NCI-H345 treated with DMSO at 0.1 percent for 48 hours (cell line): ENCODE data around the gene LIME1.

ENCODE experiments used
- DNase-seq: peaks from one replicate; lab custom pipeline; 2025; ENCODE audit not compliant: unreplicated experiment; lab: John Stamatoyannopoulos, UW

Gene LIME1

DNA sequence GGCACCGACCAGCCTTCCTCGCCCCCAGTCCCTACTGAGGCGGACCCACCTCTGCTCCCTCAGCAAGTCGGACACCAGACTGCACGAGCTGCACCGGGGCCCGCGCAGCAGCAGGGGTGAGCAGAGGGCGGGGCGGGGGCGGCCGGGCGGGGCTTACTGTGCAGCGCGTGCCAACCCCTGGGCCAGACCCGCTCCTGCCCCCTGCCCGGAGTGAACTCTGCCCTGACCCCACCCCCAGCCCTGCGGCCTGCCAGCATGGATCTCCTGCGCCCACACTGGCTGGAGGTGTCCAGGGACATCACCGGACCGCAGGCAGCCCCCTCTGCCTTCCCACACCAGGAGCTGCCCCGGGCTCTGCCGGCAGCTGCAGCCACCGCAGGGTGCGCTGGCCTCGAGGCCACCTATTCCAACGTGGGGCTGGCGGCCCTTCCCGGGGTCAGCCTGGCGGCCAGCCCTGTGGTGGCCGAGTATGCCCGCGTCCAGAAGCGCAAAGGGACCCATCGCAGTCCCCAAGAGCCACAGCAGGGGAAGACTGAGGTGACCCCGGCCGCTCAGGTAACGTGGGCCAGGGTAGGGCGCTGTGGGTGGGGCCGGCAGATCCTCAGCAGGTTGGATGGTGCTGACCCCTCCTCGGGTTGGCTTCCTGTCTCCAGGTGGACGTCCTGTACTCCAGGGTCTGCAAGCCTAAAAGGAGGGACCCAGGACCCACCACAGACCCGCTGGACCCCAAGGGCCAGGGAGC is 1.7 kb downstream of the LIME1 start:
- no peak for DNase-seq

DNA sequence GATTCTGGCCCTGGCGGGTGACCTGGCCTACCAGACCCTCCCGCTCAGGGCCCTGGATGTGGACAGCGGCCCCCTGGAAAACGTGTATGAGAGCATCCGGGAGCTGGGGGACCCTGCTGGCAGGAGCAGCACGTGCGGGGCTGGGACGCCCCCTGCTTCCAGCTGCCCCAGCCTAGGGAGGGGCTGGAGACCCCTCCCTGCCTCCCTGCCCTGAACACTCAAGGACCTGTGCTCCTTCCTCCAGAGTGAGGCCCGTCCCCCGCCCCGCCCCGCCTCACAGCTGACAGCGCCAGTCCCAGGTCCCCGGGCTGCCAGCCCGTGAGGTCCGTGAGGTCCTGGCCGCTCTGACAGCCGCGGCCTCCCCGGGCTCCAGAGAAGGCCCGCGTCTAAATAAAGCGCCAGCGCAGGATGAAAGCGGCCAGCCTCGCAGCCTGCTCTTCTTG is 2.2 kb downstream of the LIME1 start:
- DNase-seq, result no peak

- peak; percentile 35 for DNase-seq
Measured at GRCh38 chr20:63739130-63740069, 2.9 kb downstream of the LIME1 start, which contains the start of gene SLC2A4RG. SLC2A4RG (plus strand) TSS chr20:63739776; CDS start chr20:63739913, 137 bp downstream.

DNA sequence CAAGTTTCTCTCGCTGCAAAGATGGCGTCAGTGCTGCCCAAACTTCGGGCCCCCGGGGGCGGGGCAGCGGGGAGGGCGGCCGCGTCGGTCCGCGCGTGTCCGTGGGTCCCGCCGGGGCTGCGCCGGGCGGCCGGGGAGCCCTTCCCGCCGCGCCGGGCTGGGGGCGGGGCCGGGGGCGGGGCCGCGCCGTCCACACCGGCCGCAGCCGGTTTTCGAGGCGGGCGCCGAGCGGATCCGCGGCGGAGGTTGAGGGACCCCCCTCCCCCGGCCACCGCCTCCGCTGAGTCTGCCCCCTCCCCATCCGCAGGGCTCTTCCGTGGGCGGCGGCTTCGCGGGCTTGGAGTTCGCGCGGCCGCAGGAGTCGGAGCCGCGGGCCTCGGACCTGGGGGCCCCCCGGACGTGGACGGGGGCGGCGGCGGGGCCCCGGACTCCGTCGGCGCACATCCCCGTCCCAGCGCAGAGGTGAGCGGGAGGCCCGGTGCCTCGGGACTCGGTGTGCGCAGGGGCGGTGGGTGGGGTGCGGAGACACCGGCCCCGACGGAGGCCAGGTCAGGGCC is 3.7 kb downstream of the LIME1 start:
- no peak for DNase-seq

DNA sequence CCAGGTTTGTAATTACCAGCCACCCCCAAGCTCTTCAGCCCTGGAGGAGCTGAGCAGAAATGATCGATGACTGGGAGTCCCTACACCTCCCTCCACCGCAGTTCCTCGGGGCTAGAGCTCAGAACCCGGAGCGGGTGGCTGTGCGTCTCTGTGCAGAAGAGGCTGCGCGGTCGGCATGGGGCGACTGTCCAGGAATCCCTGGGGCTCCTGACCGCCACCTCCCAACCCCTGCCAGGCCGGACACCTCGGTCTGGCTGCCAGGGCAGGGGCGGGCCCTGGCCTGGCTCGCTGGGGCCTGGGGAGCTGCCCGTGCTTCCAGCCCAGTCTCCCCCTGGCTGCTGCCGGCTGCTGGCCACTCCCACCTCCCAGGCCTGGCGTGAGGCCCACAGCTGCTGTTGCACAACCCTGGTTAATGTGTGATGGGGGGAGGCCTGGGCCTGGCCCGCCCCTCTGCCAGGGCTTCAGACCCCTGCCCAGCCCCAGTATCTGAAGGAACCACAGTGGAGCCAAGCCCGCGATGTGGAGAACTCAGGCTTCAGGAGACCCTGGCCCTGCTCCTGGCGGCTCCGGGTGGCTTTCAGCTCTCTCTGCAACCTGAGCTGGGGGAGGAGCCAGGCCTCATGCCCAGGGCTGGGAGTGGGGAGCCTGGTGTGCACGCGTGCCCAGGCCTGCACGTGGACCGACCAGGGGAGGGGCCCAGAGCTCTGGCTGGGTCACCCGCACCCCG is 4.3 kb downstream of the LIME1 start:
- DNase-seq, result peak; percentile 83

DNA sequence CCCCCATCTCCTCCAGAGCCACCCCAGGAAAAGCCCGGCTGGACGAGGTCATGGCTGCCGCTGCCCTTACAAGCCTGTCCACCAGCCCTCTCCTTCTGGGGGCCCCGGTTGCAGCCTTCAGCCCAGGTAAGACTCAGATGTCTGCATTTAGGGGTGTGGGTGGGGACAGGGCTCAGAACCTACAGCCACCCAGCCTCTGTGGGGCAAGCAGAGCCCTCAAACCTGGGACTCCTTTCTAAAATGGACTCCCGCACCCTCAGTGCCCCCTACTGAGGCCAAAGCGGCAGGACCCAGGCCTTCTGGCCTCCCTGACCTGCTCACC is 4.9 kb downstream of the LIME1 start:
- no peak for DNase-seq

DNA sequence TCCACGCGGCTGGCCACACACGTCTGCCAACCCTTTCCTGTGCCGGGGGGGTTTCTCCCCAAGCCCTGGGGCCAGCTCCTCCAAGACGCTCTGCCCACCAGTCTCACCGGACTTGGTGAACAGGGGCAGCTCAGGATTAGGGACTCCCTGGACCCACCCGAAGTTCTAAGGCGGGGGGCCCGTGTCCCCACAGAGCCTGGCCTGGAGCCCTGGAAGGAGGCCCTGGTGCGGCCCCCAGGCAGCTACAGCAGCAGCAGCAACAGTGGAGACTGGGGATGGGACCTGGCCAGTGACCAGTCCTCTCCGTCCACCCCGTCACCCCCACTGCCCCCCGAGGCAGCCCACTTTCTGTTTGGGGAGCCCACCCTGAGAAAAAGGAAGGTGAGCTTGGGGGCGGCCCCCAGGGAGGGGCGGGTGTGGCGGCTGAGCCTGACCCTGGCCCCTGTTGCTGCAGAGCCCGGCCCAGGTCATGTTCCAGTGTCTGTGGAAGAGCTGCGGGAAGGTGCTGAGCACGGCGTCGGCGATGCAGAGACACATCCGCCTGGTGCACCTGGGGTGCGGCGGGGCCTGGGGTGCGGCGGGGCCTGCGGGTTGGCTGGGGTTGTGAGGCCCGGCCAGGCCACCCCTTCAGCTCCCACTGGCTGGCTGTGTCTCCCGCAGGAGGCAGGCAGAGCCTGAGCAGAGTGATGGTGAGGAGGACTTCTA is 5.4 kb downstream of the LIME1 start:
- no peak for DNase-seq

GRCh38 chr20:63742381-63743024 is 6.0 kb downstream of the LIME1 start:
- DNase-seq, result no peak

GRCh38 chr20:63743210-63743970 is 6.9 kb downstream of the LIME1 start:
- no peak for DNase-seq

GRCh38 chr20:63744158-63744557 is 7.7 kb downstream of the LIME1 start:
- no peak for DNase-seq

GRCh38 chr20:63744574-63745423 is 8.3 kb downstream of the LIME1 start:
- no peak for DNase-seq

- DNase-seq, result no peak
Measured at GRCh38 chr20:63745424-63745805, 9.0 kb downstream of the LIME1 start.

- no peak for DNase-seq
Measured at GRCh38 chr20:63745961-63746731, 9.7 kb downstream of the LIME1 start.

DNA sequence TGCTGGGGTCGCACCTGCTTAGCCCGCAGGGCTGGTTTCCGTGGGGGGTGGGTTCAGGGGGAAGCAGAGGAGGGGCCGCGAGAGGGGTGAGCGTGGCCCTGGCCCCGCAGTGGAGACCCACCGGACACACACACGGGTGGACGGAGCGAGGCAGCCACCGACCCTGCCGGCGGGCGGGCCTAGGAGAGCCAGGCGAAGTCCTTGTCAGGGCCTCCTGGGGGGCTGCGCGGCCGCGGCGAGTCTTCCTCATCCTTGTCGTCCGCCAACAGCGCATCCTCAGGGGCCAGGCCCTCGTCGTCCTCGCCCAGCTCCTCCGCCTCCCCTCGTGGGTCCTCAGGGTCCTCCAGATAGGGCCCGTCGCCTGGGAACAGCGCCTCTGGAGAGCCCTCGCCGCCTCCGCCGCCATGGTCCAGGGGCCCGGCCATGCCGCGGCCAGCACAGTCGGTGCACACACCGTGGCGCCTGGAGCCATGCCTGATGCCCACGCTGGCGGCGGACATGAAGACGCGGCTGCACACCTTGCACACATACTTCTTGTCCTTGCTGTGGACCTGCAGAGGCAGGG is 10.4 kb downstream of the LIME1 start:
- no peak for DNase-seq

DNA sequence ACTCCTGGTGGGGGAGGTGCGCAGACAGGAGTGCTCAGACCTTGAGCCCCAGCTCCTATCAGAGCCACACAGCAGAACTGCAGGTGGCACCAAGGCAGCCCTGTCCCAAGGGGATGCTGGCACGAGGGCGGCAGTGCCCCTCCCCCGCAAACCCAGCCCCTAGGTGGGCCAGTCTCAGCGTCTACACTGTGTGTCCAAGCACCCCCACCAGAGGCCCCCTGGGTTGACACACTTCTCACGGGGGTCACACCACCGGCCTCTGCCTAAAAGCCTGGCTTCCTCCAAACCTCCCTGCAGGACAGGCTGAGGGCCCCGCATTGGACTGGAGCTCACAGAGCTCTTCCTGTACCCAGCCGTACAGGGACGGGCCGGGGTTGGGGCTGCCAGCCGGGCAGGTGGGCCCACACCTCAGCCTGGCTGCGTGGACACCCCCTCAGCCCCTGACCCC is 11.2 kb downstream of the LIME1 start:
- DNase-seq, result no peak

DNA sequence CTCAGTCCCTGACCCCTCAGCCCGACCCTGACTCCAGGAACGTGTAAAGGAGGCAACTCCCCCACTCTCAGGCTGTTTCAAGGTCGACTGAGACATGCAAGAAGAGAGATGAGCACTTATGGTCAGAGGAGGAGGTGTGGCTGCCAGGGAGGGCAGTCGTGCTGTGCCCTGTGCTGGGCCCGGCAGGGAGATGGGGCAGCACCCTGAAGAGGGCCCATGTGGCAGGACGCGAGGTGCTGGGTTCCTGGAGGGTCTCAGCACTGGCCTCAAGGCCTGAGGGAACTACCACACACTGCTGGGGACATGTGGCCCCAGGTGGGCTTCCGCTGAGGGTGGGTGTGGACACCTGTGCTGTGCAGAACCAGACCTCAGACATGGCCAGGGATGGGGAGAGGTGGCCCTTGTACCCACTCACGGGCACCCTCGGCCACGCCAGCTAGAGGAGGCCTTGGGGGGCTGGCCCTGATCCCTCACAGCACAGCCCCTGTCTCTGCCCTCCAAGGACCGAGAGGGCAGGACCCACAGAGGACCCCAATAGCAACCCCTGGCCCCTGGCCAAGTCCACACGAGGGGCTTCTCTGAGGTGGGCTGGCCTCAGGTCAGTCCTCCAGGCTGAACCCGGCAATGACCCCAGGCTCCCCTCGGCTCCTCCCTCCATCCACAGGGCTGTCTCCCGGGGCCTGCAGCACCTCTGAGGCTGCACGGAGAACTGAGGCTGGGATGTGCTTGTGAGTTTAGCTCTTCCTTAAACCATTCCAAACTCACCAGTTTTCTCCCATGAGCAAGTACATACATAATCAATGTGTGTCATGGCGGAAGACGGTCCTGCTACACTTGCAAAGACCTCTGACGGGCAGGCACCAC is 11.8 kb downstream of the LIME1 start:
- no peak for DNase-seq
